NCI-H2081 treated with DMSO at 0.1 percent for 48 hours (cell line): ENCODE results near the gene LMNTD1.
"Not testable (repeated sequence)": the region's sequence is repeated elsewhere in the genome, so short reads cannot be mapped to it uniquely, and the experiment has no call there.

Experiments used
- DNase-seq: peaks from one replicate; lab custom pipeline; 2025; lab: John Stamatoyannopoulos, UW

LMNTD1 gene

GRCh38 chr12:25427337-25428249 is 125.5 kb downstream of the LMNTD1 start:
- DNase-seq: no peak

GRCh38 chr12:25426821-25427220 is 126.3 kb downstream of the LMNTD1 start:
- DNase-seq: not testable (repeated sequence)
